ENCODE data around the gene ATXN2.
"Not testable (repeated sequence)": the region's sequence is repeated elsewhere in the genome, so short reads cannot be mapped to it uniquely, and the experiment has no call there.

The ATXN2 gene

DNA sequence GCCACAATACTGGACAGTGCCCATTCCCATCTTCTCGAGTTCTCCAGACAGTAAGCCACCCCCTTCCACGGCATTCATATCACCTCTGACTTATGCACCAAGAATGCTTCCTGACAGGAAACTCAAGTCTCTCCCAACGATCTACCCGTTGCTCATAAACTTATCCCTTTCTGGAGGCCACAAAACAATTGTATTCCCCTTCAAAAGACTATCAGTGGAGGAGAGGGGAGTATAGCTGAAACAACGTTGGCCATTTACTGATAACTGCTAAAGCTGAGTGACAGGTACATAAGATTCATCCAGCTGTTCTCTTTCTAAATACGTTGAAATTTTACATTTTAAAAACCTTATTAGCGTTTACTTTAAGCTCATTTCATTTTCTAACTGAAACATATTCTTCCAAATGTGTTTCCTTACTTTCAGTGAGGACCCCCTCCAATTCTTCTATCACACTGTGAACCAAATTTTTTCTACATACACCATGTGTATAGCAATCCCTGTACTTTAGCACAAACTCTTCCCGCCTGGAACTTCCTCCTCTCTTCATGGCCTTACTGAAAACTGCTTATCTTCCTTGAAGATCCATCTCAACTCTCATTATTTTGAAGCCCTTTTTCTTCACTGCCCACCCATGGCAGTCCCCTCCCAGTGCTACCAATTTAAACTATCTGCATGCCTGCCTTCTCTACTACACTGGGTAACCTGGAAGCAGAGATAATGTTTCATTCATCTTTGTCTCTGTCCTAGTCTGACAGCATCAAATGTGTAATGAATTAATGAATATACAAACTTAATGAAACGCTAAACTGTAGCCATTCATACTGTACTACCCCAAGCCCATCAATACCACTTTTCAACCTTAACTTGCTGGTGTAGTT lies 28.8 kb downstream of the ATXN2 start:
- no peak for DNase-seq

DNA sequence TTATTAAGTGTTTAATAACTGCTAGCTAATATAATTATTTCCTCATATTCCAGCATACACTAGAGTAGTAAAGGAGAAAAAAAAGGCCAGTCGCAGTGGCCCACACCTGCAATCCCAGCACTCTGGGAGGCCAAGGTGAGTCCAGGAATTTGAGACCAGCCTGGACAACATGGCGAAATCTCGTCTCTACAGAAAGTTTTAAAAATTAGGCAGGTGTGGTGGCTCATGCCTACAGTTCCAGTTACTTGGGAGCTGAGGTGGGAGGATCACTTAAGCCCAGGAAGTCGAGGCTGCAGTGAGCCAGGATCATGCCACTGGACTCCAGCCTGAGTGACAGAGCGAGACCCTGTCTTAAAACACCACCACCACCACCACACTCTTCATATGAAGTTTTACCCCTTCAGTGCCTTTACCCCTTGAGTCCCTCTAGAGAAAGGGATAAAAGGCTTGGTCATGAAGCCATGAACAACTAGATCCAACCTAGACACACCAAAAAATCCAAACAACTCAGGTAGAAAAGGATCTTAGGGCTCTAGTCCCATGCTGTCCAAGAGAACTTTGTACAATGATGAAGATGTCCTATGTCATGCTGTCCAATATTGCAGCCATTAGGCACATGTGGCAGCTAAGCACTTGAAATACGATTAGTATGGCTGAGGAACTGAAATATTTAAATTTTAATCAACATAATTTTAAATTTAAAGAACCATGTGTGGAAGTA lies 29.6 kb downstream of the ATXN2 start:
- DNase-seq, result no peak

DNA sequence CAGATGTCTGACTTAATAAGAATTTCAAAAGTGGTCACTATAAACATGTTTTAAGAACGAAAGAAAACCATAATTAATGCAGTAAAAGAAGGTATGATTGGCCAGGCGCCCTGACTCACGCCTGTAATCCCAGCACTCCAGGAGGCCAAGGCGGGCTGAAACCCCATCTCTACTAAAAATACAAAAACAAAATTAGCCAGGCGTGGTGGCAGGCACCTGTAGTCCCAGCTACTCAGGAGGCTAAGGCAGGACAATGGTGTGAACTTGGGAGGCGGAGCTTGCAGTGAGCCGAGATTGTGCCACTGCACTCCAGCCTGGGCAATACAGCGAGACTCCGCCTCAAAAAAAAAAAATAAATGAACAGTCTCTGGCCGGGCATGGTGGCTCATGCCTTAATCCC lies 38.3 kb downstream of the ATXN2 start:
- DNase-seq, result not testable (repeated sequence)

DNA sequence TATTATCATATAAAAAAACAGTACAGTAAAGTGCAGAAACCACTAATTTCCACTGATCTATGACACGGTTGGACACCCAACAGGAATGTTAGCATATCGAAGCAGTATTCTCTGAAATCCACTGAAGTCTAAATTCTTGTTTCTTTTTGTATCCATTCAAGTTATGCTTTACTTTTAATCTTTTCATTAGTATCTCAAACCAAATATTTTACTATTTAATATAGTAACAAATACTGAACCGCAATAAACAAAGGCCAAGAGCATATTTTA lies 41.1 kb downstream of the ATXN2 start:
- DNase-seq, result no peak

DNA sequence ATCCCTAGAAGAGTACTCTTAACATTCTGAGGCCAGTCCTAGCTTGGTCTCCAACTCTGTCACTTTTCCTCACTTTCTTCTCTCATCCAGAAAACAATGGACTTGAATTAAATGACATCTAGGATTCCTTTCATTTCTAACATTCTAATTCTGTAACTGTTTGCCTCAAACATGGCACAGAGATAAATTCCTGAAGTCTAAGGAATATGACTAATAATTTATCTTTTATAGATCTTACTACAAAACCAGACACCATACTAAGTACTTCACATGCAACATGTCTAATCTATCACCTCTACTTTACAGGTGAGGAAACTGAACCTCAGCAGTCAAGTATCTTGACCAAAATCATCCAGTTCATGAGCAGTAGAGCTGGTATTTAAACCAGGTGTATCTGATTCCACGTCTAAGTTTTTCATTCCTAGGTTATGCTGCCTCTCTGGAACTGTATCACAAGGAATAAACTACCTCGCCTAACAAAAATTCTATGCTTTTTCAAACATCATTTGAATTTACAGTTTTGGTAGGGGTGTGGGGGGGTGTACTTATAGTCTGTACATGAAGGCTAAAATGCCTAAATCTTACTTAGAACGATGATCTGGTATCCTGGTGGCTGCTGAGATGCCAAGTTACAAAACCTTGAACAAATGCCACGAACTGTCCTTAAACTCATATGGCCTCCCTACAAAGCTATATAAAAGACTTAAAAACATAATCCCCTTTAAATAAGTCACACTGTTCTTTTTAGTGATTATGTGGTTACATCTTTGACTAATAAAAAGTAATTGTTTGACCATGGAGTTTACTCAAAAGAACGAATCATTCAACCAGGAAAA lies 41.6 kb downstream of the ATXN2 start:
- no peak for DNase-seq

DNA sequence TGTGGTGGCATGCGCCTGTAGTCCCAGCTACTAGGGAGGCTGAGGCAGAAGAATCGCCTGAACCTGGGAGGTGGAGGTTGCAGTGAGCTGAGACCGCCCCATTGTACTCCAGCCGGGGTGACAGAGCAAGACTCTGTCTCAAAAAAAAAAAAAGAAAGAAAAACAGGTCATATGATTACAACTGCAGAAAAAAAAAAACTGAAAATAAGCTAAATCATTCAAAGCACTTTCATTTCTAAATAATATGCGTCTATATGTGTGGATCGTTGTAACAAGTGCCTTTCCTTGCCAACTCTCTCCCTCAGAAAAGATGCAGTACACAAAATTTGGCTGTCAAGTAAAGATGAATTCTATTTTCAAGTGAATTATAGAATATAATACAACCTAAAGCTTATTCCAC lies 42.4 kb downstream of the ATXN2 start:
- no peak for DNase-seq

DNA sequence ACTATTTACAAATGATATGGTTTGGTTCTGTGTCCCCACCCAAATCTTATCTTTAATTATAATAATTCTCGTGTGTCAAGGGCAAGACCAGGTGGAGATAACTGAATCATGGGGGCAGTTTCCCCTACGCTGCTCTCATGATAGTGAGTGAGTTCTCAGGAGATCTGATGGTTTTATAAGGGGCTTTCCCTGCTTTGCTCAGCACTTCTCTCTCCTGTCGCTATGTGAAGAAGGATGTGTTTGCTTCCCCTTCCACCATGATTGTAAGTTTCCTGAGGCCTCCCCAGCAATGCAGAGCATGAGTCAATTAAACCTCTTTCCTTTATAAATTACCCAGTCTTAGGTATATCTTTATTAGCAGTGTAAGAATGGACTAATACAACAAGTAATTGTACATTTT lies 43.8 kb downstream of the ATXN2 start:
- not testable (repeated sequence) for DNase-seq

DNA sequence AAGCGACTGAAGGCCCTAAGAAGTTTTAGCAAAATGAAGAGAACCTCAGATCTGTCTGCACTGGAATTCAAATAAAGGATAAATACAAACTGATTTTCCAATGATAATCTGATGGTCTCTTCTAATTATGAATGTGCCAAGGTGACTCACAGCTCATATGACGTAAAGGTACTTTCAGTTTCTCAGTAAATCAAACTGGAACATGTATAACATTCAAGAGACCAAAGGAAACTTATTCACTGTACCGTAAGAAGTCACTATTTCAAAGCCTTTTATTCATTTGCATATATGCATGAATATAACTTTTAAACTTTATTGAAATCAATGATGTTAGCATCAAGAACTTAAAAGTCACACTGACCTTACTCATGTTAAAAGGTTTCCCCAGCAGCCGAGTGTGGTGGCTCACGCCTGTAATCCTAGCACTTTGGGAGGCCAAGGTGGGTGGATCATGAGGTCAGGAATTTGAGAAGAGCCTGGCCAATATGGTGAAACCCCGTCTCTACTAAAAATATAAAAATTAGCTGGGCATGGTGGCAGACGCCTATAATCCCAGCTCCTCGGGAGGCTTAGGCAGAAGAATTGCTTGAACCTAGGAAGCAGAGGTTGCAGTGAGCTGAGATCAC lies 52.2 kb downstream of the ATXN2 start:
- no peak for DNase-seq

DNA sequence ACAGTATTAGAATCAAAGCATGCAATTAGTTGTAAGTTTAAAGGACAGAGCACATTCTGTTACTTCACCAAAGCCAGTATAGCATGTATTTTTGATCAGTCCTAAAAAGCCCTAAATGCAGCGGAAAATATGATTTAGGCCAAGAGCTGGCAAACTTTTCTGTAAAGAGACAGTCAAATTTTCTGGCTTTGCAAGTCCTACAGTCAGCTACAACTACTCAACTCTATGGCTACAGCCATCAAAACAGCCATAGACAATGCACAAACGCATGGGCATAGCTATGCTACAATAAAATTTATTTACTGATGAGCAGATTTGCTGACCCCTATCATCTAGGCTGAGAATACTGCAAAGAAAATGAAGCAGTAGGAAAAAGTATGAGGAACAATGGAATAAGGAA lies 52.9 kb downstream of the ATXN2 start:
- no peak for DNase-seq

DNA sequence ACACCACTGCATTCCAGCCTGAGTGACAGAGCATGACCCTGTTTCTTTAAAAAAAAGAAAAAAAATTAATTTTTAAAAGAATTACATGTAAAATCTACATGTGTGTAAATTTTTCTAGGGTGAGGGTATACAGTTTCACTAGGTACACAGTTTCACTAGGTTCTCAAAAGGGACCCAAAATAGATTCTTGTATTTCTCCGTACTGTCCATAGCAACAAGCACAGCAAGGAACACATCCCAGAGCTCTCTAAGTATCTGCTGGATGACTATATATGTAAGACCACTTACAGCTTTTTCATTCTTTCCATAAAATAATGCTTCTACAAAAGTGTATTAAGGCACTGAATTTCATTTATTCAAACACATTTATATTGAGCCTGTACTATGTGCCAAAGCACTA lies 55.1 kb downstream of the ATXN2 start:
- no peak for DNase-seq

DNA sequence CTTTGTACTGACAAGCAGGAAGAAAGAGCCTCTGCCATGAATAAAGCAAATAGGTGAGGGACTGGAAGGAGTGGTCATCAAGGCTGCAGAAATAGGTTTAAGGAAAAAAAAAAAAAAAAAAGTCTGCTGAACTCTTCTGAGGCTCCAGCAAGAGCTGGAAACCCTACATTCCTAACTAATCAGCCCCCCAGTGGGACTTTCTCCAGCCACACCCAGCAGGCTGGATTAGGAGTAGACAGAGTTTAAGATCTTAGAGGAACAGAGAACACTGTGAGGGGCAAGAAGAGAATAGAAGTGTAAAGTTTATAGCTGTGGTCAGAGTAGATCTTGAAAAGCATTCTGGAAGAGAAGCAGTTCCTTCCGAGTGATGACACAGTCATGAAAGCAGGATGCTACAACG lies 66.4 kb downstream of the ATXN2 start:
- no peak for DNase-seq

DNA sequence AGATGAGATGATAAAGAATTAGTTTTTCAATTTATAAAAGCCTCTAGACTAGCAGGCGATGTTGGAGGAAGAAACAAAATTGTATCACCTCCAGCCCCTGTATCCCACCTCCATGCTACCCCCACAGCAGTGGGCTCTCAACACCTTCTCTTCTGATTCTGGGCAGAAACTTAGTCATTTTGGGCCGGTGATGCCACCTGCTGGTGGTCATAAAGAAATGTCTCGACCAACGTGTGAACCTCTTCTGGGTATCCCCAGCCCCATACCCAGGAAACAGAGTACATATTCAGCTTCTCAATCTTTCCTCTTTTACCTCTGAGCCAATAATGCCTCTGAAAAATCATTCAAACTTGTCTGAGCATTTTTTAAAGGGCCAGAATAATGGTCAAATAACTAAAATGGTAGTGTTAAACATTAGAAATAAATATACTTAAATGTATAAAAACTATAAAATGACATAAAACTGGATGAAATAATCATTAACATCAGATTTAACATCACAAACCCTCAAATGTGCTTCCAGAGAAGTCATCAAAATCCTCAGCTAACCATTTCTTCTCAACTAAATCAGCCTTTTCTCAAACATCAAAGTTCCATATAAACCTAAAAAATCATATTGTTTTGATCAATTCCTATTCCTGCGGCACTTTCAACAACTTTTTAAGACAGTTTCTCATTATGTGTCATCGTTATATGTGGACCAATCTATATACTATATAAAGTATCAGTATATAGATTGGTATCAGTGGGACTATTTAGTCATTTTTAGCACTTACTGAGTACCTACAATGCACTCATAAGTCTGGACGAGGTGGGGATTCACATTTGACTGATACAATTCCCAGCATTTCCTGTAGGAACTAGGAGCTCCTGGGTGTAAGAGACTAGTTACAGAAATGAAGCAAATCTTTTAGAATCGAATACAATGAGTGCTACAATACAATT lies 69.4 kb downstream of the ATXN2 start:
- DNase-seq, result peak; percentile 38

DNA sequence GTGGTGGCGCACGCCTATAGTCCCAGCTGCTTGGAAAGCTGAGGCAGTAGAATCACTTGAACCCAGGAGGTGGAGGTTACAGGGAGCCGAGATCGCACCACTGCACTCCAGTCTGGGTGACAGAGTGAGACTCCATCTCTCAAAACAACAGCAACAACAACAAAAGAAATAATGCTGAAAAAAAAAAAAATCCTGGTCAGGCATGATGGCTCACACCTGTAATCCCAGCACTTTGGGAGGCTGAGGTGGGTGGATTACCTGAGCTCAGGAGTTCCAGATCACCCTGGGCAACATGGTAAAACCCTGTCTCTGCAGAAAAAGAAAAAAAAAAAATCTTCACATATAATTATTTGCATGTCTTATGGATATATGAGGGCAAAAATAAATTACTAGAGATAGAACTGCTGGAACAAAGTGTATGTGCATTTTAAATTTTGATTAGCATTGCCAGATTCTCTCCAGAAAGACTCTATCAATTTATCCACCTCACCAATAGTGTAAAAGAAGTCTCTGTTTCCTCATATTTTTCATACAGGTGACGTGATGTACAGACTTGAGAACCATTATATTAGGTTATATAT lies 75.4 kb downstream of the ATXN2 start:
- no peak for DNase-seq

DNA sequence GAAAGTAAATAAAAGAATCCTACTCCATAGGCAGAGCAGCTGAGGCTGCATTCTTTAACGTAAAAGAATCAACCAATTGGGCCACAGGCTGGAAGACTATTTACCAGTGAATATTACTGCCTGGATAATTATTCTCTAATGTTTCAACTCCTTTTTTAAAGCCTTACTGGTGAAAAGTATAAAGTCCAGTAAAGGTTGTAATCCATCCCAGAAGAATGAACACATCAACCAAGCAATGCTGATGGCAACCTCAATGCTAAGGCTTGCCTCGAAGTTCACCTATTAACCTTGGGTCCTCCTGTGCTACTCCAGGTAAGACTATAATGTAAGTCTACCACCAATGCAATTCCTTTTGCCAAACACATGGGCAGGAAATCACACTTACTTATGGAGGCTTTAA lies 77.3 kb downstream of the ATXN2 start:
- no peak for DNase-seq

DNA sequence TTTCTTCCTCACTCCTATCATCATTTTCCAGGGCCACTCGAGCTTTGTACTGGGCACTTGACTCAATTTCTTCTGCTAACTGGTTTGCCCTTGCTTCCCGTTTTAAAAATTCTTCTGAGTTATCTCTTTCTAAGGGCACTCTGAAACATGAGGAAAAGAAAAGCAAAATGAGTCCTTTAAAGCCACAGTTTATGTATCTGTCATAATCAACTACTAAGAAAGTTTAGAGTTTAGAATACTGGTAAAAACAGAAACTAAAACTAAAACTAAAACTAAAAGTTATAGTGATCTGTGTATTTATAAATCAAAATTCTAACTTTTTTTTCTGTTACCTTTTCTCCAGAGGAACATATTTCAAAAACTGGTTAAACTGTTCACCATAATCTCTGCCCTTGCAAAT lies 79.2 kb downstream of the ATXN2 start:
- DNase-seq, result no peak

DNA sequence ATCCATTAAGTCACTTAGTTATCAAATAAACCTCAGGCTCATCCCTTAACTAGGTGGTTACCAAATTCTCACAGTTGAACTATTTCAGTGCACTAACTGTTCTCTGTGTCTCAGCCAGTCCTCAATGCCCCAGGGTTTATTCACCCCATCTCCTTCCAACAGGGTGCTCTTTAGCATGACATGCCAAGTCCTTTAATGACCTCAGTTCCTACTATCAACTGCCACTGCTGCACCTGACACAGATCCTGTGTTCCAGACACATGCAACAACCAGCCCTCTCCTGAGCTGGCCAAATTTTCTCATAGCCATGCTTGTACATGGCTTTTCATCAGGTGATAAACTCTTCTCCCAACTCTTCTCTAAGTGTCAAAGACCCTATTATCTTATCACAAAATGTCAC lies 80.0 kb downstream of the ATXN2 start:
- DNase-seq, result no peak

DNA sequence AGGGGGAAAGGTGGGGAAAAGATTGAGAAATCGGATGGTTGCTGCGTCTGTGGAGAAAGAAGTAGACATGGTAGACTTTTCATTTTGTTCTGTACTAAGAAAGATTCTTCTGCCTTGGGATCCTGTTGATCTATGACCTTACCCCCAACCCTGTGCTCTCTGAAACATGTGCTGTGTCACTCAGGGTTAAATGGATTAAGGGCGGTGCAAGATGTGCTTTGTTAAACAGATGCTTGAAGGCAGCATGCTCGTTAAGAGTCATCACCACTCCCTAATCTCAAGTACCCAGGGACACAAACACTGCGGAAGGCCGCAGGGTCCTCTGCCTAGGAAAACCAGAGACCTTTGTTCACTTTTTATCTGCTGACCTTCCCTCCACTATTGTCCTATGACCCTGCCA lies 91.4 kb downstream of the ATXN2 start:
- not testable (repeated sequence) for DNase-seq

DNA sequence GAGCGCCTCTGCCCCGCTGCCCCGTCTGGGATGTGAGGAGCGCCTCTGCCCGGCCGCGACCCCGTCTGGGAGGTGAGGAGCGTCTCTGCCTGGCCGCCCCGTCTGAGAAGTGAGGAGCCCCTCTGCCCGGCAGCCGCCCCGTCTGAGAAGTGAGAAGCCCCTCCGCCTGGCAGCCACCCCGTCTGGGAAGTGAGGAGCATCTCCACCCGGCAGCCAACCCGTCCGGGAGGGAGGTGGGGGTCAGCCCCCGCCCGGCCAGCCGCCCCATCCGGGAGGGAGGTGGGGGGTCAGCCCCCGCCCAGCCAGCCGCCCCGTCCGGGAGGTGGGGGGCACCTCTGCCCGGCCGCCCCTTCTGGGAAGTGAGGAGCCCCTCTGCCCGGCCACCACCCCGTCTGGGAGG lies 91.9 kb downstream of the ATXN2 start:
- DNase-seq, result not testable (repeated sequence)

DNA sequence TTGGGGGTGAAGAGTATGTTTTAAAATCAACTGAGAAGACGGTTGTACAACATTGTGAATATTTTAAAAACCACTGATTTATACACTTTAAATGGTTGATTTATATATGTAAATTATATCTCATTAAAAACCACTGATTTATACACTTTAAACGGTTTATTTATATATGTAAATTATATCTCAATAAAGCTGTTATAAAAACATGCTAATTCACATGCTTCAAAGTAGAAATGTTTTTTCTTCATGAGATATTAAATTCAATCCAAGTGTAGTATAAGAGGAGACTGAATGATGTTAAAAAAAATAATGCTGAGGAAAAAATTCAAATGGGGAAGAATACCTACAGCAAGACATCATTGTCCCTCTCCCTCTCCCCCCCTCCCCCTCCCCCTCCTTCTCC lies 92.9 kb downstream of the ATXN2 start:
- DNase-seq, result no peak

DNA sequence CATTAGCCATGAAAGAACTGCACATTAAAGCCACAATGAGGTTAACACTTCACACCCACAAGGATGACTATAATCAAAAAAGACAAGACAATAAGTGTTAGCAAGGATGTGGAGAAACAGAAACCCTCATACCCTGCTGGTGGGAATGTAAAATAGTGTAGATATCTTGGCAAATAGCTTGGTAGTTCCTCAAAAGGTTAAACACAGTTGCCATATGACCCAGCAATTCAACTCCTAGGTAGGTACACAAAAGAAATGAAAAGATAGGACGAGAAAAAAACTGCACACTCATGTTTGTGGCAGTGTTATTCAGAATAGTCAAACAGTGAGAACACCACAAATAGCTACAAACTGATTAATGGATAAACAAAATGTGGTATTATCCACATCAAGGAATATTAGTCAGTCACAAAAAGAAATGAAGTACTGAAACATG lies 93.5 kb downstream of the ATXN2 start:
- no peak for DNase-seq

DNA sequence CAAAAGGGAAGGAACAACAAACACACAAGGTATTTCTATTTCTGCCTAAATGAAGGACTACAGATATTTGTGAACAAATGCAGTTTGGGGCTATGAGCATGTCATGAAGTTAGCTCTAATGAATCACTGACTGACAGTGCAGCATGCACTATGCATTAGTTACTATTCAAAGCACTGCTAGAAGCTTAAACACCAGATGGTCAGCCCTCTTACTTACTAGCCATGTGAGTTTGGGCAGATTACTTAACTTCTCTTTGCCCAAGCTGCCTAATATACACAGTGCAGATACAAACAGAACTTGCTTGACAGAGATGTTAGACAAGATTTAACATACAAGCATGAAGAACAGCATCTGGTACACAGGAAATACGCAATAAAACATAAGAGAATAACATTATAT lies 96.0 kb downstream of the ATXN2 start:
- no peak for DNase-seq

DNA sequence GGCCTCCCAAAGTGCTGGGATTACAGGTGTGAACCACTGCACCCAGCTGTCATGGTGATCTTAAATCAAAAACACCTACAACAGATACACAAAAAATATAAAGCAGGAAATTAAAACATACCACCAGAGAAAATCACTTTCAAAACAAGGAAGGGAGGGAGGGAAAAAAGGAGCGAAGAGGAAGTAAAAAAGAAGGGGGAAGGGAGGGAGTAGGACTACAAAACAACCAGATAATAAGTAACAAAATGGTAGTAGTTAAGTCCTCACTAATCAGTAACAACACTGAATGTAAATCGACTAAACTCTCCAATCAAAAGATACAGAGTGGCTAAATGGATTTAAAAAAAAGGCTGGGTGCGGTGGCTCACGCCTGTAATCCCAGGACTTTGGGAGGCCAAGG lies 104.4 kb downstream of the ATXN2 start:
- no peak for DNase-seq

Data from SHP77 treated with DMSO at 0.1 percent for 48 hours (cell line).